ENCODE measurements around the gene ADI1.

DNA sequence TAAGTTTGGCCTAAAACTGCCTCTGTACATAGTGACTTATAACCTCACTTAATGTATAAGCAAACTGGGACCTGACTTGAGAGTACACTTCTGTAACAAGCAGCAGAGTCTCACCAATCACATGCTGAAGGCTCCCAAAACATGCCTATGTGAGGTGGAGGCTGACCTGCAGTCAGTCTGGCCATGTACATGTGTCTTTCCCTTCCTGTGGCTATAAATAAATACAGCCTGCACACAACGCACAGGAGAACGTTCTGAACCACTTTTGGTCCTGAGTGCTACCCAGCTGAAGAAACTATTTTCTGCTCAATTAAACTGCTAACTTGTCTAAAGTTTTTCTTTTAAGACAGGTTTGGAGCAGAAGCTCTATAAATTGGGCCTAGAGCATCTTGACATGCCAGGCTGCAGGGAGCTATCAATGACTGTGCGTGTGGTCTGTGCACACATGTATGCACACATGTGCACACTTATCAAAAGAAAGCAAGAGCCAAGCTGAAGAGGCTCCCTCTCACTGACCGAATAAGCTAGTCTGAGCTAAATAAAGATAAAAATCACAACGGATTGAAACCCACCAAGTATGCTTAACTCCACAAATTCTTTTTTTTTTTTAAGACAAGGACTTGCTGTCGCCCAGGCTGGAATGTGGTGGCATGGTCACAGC is 23.8 kb upstream of the ADI1 start:
- TF ChIP-seq CTBP1 (IDR thresholded peaks at IDR 0.05; ENCODE audit: borderline replicate concordance) (no peak), ELF4 (IDR thresholded peaks at IDR 0.05) (no peak), FOXK2 (IDR thresholded peaks at IDR 0.05) (no peak)
